BE2C (cell line): ENCODE measurements around the gene XCL2.

ENCODE experiments used
- DNase-seq: peaks from one replicate; pipeline ENCODE4 v3.0.0-alpha.2; 2020
- H3K27me3 ChIP-seq: fragments of 250-450 bp; sonication (Bioruptor Pico); 2 replicates; pipeline ENCODE4 v1.5.1; 2020; ENCODE audit warnings: mild to moderate bottlenecking
- H3K36me3 ChIP-seq: fragments of 250-450 bp; sonication (Bioruptor Pico); 2 replicates; pipeline ENCODE4 v1.5.1; 2020; ENCODE audit warnings: mild to moderate bottlenecking
- H3K4me1 ChIP-seq: fragments of 250-450 bp; sonication (Bioruptor Pico); 2 replicates; pipeline ENCODE4 v1.5.1; 2020
- H3K4me3 ChIP-seq: 2 replicates; pipeline ENCODE4 v1.5.1; 2011; ENCODE audit warnings: low read depth, low read length
- H3K9me3 ChIP-seq: fragments of 250-450 bp; sonication (Bioruptor Pico); 2 replicates; pipeline ENCODE4 v1.5.1; 2020
- CTCF ChIP-seq: IDR thresholded peaks from 2 replicates; pipeline ENCODE4 v1.5.1; 2012; ENCODE audit warnings: mild to moderate bottlenecking, low read depth, low read length

The XCL2 gene

GRCh38 chr1:168506204-168506819, 37.5 kb downstream of the XCL2 start:
- H3K4me1 ChIP-seq = peaks cover 2% of the 10 kb centered on the region; the same call in 1 of the 2 replicates

GRCh38 chr1:168505006-168505405, 38.8 kb downstream of the XCL2 start:
- no peak for DNase-seq
- Histone ChIP-seq H3K9me3 (no peaks in the 10 kb centered on the region), H3K4me3 (no peak overlapping the region), H3K4me1 (peaks cover 2% of the 10 kb centered on the region; the same call in 1 of the 2 replicates), H3K36me3 (no peaks in the 10 kb centered on the region), H3K27me3 (no peaks in the 10 kb centered on the region)
- no peak for TF ChIP-seq CTCF

More at GRCh38 chr1:168506204-168506819, 37.5 kb downstream of the XCL2 start:
- Histone ChIP-seq H3K4me3 (no peak overlapping the region), H3K9me3 (no peaks in the 10 kb centered on the region), H3K36me3 (no peaks in the 10 kb centered on the region), H3K27me3 (no peaks in the 10 kb centered on the region)
- DNase-seq = no peak
- TF ChIP-seq CTCF = no peak

- H3K4me3 ChIP-seq = no peak overlapping the region
- no peak for TF ChIP-seq CTCF
- no peaks in the 10 kb centered on the region for H3K36me3 ChIP-seq
- no peaks in the 10 kb centered on the region for H3K27me3 ChIP-seq
- DNase-seq = no peak
- peaks cover 2% of the 10 kb centered on the region for H3K4me1 ChIP-seq
- H3K9me3 ChIP-seq = no peaks in the 10 kb centered on the region
These were observed 39.5 kb downstream of the XCL2 start for GRCh38 chr1:168504064-168504837.

- Histone ChIP-seq H3K27me3 (no peaks in the 10 kb centered on the region), H3K36me3 (no peaks in the 10 kb centered on the region), H3K4me1 (peaks cover 10% of the 10 kb centered on the region), H3K9me3 (no peaks in the 10 kb centered on the region), H3K4me3 (no peak overlapping the region)
- DNase-seq = no peak
- no peak for TF ChIP-seq CTCF
These were observed 44.1 kb downstream of the XCL2 start for GRCh38 chr1:168499688-168500049.

GRCh38 chr1:168498956-168499687, 44.7 kb downstream of the XCL2 start:
- no peaks in the 10 kb centered on the region for H3K27me3 ChIP-seq
- no peaks in the 10 kb centered on the region for H3K9me3 ChIP-seq
- H3K36me3 ChIP-seq = no peaks in the 10 kb centered on the region
- DNase-seq = no peak
- no peak for TF ChIP-seq CTCF
- H3K4me1 ChIP-seq = peaks cover 10% of the 10 kb centered on the region
- no peak overlapping the region for H3K4me3 ChIP-seq

GRCh38 chr1:168498159-168498631, 45.6 kb downstream of the XCL2 start:
- no peaks in the 10 kb centered on the region for H3K9me3 ChIP-seq
- no peaks in the 10 kb centered on the region for H3K36me3 ChIP-seq
- TF ChIP-seq CTCF = no peak
- H3K4me1 ChIP-seq = peaks cover 10% of the 10 kb centered on the region
- no peaks in the 10 kb centered on the region for H3K27me3 ChIP-seq
- no peak for DNase-seq
- no peak overlapping the region for H3K4me3 ChIP-seq
